NCI-H2029 (cell line): Measurements from ENCODE around the gene GATA3.
A peak's percentile ranks its signal among the peaks of the same experiment; 100 is the strongest.

Source experiments
- DNase-seq: peaks from one replicate; lab custom pipeline; 2025; lab: John Stamatoyannopoulos, UW

GATA3 gene

GRCh38 chr10:8051109-8051821 lies 3.2 kb upstream of the GATA3 start:
- no peak for DNase-seq

DNA sequence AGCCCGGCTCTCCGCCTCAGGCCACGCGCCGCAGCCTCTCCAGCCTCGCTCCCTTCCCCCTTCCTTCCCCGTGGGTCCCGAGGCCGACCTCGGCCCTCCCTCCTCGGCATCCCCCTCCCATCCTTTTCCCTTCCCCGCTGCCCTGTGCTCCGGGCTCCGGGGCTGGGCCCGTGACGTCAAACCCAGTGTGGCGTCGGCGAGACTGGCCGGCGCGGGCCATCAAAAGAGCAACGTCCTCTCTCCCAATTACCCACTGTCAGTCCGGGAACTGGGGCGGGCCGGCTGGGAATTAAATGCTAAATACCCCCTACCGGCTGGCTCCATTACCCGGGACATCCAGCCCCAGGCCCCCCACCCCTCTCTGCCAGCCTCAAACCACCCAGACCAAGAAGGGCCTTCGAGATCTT lies 2.6 kb upstream of the GATA3 start:
- DNase-seq = no peak

GRCh38 chr10:8052341-8052955 lies 2.0 kb upstream of the GATA3 start:
- DNase-seq = no peak

GRCh38 chr10:8052956-8053445 lies 1.5 kb upstream of the GATA3 start:
- DNase-seq = no peak

DNA sequence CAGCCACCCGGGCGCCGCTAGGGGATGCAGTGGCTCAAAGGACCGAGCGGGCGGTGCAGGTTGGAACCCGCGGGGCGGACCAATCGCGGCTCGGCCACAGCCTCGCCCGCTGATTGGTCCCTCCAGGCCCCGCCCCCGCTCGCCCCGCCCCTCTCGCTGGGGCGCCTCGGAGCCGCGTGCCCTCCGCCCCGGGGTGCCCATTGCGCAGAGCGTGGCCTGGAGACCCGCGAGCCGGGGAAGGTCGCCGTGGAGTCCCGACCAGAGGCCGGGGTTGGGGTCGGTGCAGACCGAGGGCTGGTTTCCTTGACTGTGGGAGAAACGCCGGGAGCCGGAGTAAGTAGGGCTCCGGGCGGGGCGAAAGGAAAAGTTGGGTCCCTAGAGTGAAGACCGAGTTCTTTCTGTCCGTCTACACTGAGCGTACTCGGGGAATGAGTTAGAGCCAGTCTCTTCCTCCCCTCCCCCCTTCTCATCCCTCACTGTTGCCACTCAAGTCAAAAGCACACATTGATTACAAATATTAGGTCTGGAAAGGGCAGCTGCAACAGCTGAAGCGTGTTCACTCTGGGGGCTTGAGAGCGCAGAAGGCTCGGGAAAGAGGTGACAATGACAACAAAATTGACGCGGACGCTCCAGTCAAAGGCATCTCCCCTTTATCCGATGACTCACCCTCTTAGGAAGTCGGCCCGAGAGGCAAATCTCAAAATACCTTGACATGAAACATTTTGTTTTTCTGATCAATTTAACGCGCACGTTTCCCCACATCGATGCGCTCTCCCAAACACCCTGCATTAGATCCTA lies 843 bp upstream of the GATA3 start:
- peak; percentile 21 for DNase-seq

DNA sequence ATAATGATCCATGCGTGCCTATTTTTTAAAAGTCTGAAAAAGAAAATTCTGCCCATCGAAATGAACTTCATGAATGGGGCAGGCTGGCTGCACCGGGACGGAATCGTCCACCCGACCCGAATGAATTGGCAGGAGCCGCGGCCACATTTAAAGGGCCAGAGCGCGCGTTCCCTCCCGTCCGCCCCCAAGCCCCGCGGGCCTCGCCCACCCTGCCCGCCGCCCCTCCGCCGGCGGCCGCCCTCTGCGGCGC lies 319 bp upstream of the GATA3 start:
- no peak for DNase-seq

- no peak for DNase-seq
Measured at GRCh38 chr10:8055420-8056349, 1.2 kb downstream of the GATA3 start.

- DNase-seq = no peak
Measured at GRCh38 chr10:8056378-8056777, 1.9 kb downstream of the GATA3 start.

DNA sequence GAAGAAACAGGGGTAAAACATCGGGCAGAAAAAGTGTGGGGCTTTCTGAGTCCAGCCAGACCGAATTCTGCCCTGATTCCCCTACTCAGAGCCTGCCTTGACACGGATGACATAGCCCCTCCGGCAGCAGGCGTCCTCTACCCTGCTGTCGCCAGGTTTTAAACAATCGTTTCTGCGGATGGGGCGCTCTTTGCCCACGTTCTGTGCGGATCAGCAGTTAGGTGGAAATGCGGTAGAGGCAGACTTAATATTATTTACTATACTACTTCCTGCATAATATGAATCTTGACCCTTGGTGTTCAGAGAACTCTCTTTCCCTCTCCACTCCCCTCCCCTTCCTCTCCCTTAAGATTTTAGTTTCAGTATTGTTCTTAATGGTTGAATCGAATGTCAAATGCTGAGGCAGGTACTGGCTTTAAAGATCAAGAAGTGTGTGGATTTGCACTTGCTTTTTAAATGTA lies 2.4 kb downstream of the GATA3 start:
- DNase-seq = no peak

- no peak for DNase-seq
Measured at GRCh38 chr10:8057636-8058273, 3.3 kb downstream of the GATA3 start.

DNA sequence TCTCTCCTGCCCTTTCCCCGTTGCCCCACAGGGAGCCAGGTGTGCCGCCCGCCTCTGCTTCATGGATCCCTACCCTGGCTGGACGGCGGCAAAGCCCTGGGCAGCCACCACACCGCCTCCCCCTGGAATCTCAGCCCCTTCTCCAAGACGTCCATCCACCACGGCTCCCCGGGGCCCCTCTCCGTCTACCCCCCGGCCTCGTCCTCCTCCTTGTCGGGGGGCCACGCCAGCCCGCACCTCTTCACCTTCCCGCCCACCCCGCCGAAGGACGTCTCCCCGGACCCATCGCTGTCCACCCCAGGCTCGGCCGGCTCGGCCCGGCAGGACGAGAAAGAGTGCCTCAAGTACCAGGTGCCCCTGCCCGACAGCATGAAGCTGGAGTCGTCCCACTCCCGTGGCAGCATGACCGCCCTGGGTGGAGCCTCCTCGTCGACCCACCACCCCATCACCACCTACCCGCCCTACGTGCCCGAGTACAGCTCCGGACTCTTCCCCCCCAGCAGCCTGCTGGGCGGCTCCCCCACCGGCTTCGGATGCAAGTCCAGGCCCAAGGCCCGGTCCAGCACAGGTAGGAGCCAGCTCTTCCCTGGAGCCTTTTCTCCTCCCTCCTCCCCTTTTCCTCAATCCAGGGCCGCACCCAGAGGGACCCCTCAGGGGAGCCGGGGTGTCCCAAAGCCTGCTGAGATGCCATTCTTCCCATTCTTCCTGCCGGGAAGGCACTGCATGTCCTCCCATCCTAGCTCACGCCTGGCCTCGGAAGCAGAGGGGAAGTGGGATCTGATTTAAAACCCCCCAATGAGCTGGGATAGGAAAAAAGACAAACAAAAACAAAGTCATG lies 4.0 kb downstream of the GATA3 start:
- no peak for DNase-seq

DNA sequence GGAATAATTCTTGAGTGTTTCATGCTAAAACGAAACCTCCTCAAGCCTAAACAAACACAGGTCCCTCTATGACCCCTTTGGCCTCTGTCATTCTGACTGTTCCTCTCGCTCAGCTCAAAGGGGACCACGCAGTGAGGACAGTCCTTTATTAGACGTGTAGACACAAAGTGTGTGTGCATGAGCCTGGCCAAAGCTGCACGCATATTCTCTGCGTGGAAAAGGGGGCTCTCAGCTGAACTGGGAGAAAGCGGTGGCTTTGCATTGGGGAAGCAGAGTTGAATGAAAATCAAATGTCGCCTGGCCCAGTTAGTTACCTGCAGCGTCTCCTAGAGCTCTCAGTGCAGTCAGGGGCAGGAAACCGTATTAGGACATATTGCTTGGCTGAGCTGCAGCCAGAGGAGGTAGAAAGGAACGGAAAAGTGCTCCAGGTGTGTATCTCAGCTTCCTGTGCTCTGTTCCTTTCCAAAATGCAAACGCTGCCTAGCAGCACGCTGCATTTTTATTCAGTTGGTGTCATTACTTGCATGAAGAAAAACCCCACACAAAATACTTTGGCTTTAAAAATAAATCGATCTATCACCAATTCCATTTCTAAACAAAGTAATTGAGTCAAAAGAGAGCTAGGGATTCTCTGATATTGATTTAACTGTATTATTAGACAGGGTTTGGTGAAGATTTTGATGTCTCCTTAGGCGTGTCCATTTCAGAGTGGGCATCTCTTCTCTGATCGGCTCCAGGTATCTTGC lies 4.9 kb downstream of the GATA3 start:
- DNase-seq = no peak

- no peak for DNase-seq
Measured at GRCh38 chr10:8060010-8060703, 5.7 kb downstream of the GATA3 start.

DNA sequence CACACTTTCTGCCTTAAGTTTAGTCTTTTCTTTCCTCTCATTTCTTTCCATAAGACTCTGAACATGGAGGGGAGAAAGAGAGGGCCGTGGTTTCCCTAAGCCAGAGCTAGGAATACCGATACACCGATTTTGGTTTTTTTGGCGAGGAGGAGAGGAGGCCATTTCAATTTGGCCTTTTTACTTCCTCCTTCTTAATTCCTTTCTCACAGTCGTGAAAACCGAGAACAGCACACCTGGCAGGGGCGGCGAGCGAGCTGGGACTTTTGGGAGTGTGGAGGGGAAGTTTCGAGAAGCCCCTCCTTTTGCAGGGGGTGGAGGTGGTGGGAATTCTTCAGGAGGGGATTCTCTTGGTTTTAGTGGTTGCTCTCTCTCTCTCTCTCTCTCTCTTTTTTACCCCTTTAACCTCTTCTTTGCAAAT lies 6.2 kb downstream of the GATA3 start:
- no peak for DNase-seq

DNA sequence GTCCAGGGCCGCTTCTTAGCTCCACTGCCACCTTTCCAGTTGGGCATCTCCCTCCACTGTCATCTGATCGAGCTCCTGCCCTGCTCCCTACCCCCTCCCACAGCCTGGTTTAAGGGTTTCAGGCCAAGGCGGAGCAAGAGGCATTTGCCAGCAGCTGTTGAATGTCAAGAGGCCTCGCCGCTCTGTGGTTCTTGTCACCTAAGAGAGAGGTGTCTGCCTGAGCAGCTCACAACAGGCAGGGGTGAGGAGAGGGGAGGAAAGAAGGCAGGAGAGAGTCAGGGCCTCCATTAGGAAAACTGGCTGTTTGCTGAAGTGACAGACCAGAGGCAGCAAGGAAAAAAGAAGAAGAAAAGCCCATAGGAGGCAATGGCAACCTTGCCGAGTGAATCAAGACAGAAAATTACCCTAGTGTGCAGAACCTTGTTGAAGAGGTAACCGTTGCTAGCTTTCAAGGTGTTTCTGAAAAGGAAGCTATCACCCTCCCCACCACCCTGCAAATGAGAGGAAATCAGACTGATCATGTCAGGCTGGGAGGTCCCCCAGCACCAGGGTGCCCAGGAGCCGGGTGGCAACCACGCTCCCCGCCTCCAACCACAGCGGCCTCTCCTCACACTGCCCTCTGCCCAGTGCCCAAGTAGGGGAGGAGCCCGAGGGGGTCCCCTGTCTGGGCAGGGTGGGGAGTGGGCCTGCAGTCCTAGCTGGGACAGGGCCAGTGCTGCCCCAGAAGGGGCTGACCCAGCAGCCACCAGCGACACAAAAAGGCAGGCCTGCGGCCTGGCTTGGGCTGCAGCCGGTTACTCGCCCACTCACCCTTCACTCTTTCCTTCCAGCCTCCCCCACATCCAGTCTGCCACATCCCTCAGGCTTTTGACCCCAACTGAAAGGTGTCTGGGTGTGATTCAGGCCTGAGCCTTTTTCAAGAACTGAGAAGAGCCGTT lies 7.1 kb downstream of the GATA3 start:
- no peak for DNase-seq

GRCh38 chr10:8063128-8063908 lies 8.8 kb downstream of the GATA3 start:
- no peak for DNase-seq

DNA sequence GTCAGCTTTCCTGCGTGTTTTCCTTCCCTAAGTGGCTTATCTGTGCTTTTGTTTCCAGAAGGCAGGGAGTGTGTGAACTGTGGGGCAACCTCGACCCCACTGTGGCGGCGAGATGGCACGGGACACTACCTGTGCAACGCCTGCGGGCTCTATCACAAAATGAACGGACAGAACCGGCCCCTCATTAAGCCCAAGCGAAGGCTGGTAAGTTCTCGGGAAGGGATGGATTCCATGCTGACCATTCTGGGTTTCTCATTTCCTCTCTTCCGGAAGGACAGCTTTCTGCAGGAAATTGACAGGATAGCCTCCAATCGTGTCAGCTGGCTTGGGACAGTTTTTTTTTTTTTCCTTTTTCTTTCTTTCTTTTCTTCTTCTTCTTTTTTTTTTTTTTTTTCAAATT lies 9.4 kb downstream of the GATA3 start:
- no peak for DNase-seq
